Measurements from ENCODE around the gene HAO1.

HAO1 gene

DNA sequence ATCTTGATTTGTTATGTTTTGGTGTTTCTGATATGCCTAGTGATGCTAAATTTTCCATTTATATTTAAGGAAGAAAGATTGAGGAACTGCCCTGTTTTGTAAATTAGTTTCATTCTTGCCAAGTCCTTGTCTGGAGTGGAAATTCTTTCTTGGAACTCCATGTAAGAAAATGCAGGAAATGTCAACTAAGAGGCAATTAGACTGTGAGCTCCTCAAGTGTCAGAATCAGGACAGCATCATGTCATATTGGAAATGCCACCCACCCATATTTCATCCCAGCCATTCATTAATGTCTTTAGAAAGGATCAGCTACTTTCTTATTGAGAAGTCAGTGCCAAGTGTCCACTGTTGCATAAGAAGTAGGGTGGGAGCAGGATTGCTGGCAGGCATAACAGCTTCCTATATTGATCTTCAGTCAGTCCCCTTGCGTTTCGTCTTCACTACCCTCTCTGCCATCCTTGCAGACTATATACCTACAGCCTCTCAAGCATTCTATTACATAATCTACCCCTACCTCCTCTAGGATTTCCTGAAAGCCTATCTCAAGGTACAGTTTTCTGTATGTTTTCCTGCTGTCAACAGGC lies 42.4 kb downstream of the HAO1 start:
- POLR2A ChIA-PET, result no interaction called here
- TF ChIP-seq, protein P1, sequence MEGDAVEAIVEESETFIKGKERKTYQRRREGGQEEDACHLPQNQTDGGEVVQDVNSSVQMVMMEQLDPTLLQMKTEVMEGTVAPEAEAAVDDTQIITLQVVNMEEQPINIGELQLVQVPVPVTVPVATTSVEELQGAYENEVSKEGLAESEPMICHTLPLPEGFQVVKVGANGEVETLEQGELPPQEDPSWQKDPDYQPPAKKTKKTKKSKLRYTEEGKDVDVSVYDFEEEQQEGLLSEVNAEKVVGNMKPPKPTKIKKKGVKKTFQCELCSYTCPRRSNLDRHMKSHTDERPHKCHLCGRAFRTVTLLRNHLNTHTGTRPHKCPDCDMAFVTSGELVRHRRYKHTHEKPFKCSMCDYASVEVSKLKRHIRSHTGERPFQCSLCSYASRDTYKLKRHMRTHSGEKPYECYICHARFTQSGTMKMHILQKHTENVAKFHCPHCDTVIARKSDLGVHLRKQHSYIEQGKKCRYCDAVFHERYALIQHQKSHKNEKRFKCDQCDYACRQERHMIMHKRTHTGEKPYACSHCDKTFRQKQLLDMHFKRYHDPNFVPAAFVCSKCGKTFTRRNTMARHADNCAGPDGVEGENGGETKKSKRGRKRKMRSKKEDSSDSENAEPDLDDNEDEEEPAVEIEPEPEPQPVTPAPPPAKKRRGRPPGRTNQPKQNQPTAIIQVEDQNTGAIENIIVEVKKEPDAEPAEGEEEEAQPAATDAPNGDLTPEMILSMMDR (IDR thresholded peaks at IDR 0.05; ENCODE audit: control extremely low read depth, extremely low read depth, low read depth, missing control alignments), result no peak
- CTCF ChIA-PET, result interaction anchor here (0.9 kb wide), 1 partner anchor 9 kb away, joined by 3 read pairs; no protein-coding TSS in a partner anchor
- no peak for DNase-seq (ENCODE audit: extremely low spot score)

DNA sequence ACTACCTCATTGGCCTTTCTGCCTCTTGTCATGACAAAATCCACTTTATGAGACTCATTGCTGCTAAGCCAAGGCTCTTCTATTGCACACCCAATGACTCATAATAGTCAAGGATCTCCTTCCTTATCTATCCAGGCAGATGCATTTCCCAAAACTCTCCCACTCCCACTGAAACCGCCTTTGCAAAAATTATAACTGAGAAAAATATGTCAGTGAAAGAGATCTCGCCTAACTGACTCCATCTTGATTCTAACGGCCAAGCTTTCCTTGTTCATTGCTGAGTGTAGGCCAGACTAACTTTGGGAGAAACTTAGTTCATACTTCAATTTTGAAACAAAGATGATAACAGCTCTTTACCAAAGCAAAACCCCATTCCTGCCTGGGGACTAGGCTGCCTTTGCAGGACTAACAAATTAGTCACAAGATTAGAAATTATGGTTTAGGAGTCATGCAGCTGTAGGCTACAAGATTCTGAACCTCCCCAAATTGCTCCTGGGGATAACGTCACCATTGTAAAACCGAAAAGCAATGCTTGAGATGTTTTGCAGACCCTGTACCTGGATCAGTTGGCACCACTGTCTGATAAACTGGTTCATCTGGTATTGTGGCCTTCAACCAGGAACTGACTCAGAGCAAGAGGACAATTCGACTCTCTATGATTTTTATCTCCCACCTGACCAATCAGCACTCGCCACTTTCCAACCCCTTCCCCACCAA lies 47.1 kb downstream of the HAO1 start:
- no peak for DNase-seq (ENCODE audit: extremely low spot score)
- ChIA-PET CTCF (no interaction called here), POLR2A (no interaction called here)

DNA sequence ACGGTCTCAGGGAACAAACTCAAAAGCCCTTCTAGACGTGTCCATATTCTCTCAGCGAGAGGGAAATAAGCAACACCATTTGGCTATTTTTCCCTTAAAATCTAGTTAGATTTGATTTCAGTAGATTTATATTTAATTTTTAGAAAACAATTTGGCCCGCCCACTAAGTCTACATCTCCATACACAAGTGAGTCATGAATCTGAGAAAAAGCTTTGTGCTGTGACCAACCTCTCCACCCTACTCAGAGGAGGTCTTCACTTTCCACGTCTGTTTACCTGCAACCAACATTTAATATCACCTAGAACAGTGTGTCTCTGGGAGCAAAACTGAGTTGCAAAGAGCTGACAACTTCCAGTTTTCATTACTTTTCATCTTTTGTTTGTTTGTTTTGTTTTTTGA lies 48.6 kb downstream of the HAO1 start:
- POLR2A ChIA-PET, result no interaction called here
- CTCF ChIA-PET, result no interaction called here
- DNase-seq (ENCODE audit: extremely low spot score), result no peak
- TF ChIP-seq, protein P1 (IDR thresholded peaks at IDR 0.05; ENCODE audit: control extremely low read depth, extremely low read depth, low read depth, missing control alignments), result no peak

More for the DNA sequence above, 47.1 kb downstream of the HAO1 start:
- TF ChIP-seq, protein P1 (IDR thresholded peaks at IDR 0.05; ENCODE audit: control extremely low read depth, extremely low read depth, low read depth, missing control alignments), result no peak

DNA sequence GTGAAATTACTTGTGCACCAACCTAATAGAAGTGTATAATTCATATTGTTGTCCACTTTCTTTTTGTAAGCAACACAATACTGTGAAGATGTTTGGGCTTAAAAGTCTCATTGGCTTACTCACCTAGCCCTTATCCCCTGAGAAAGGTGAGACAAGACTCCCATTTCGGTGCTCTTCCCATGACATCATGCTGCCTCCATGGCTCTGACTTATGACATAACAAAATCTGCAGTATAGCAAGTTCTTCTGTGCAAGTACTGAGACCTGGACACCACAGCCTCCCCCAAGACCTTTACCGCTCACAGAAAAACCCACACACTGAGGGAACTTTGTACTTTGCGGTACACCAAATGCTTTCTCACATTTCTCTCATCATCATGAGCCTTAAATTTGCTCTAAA lies 50.5 kb downstream of the HAO1 start:
- TF ChIP-seq, protein P1 (IDR thresholded peaks at IDR 0.05; ENCODE audit: control extremely low read depth, extremely low read depth, low read depth, missing control alignments), result no peak
- no peak for DNase-seq (ENCODE audit: extremely low spot score)
- CTCF ChIA-PET, result no interaction called here
- POLR2A ChIA-PET, result no interaction called here

DNA sequence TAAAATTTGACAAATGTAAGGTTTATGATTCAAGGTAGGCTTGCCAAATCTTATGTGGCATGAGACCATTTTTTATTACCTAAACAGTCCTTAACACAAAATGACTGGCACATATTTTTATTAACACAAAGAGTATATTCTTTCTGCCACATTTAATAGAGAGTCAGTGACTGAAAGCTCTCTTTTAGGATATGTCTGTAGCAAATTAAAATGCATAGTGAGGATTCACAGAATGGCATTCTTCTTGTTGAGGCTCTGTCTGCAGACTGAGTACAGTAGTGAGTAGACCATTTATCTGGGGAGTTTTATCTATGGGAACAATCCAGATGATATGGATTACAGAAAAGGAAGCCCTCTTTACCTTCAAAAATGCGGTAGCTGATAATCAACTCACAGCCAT lies 56.5 kb downstream of the HAO1 start:
- TF ChIP-seq, protein P1 (IDR thresholded peaks at IDR 0.05; ENCODE audit: control extremely low read depth, extremely low read depth, low read depth, missing control alignments), result no peak
- DNase-seq (ENCODE audit: extremely low spot score), result no peak
- ChIA-PET CTCF (no interaction called here), POLR2A (no interaction called here)

DNA sequence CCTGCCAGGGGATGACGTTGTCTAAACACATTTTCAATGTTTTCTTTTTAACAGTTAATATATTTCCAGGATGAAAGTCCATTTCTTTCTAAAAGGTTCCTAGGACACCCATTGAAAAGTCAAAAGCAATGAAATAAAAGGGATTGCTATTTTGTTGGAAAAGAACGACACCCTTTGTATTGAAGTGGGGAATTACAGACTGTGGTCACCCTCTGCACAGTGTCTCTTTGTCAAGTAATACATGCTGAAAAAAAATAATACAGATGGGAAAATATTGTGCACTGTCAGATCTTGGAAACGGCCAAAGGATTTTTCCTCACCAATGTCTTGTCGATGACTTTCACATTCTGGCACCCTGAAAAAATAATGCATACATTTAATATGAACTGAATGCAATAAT lies 56.9 kb downstream of the HAO1 start:
- ChIA-PET POLR2A (no interaction called here), CTCF (no interaction called here)
- DNase-seq (ENCODE audit: extremely low spot score), result no peak
- TF ChIP-seq, protein P1 (IDR thresholded peaks at IDR 0.05; ENCODE audit: control extremely low read depth, extremely low read depth, low read depth, missing control alignments), result no peak
